ENCODE data around the gene KCNK4. TPM values are rescaled to one million over a fixed set of nuclear protein-coding genes. Genes with fewer than 3 reads are reported as not detected.
A peak's percentile ranks its signal among the peaks of the same experiment; 100 is the strongest.
"Not testable (repeated sequence)": the region's sequence is repeated elsewhere in the genome, so short reads cannot be mapped to it uniquely, and the experiment has no call there.

The KCNK4 gene
- not detected in 2 replicates for total RNA-seq (2014; rRNA removed)
- polyA plus RNA-seq (2012) = not detected

DNA sequence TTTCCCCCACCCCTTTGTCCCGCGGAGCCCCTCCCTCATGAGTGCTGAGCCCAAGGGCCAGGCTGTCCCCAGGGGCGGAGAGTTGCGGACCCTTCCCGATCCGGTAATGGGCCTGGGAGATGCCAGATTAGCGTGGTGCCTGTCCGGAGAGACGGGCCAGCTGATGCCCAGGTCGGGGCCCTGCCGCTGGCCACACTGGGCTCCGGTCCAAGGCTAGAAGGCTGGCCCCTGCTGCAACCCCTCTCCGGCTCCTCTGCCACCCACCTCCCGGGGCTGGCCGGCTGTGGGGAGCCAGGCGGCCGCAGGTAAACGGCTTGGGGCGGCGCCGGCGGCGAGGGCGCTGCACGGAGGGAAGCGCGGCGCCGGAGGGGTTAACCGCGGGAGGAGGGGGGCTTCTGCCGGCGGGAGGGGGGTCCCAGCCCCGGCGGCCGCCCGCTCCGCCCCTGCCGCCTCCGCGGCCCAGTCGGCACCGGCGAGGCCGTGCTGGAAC lies at the start of gene KCNK4:
Gene KCNK4 (plus strand): TSS at position 41 of the 490 bp plus-strand sequence. CDS start 1,717 bp downstream, outside the sequence.
- DNase-seq (ENCODE audit: low read depth) = no peak

DNA sequence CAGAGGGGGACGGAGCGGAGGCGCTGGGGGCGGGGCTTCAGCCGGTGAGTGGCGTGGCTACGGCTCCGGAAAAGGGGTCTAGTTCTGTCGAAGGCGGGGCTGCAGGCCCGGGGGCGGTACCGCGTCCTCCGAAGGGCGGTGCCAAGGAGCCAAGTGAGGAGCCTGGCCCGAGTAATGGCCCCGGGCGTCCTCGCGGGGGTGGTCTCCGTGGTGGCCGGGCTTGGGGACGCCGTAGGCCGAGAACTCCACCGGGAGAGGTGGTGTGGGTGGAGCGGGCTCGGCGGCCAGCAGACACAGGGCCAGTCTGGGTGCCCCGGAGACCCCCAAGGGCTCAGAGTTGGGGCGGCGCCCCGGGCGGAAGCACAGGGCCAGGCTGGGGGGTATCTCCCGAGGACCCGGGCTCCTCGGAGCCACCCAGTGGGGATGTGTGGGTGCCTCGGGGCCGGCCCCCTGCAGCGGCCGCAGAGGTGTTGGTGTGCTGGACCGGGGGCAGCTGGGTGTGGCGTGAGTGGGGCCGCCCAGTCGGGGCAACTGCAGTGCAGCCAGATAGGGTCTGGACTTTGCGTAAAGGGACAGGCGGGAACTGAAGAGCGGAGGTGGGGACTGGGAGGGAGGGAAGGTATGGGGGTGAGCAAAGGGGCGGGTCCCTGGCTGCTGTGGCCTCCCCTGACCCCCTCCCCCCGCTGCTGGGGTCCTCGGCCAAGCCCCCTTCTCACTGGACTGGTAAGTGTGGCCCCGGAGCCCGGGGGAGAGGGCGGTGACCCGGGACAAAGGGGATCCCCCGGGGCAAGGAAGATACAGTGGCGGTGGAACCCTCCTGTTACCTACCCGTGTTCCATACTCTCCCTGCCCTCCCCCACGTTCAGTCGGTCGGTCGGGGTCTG lies 49.4 kb upstream of the KCNK4 start:
- DNase-seq (ENCODE audit: low read depth) = peak; percentile 63

DNA sequence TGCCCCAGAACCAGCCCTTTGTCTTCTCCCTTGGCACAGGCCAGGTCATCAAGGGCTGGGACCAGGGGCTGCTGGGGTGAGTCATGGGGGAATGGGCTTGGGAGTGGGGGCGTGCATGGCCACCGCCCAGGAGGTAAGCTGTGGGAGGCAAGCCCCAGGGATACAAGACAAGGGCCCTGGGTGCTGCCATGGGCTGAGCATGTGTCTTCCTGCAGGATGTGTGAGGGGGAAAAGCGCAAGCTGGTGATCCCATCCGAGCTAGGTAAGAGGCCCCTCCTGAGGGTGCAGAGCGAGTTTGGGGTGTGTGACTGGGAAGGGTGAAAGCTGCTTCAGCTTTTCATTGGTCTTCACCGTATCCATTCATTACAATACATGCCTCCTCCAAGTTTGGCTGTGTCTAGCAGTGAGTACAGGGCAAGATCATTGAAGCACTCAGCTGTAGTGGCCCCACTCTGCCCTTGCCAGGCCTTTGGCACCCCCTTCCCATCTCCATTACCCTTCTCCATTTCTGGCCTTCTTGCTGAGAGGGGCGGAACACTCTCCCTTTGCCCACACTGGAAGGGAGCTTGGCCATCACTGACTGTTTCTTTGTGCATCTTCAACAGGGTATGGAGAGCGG lies 47.8 kb upstream of the KCNK4 start:
- no peak for DNase-seq (ENCODE audit: low read depth)

DNA sequence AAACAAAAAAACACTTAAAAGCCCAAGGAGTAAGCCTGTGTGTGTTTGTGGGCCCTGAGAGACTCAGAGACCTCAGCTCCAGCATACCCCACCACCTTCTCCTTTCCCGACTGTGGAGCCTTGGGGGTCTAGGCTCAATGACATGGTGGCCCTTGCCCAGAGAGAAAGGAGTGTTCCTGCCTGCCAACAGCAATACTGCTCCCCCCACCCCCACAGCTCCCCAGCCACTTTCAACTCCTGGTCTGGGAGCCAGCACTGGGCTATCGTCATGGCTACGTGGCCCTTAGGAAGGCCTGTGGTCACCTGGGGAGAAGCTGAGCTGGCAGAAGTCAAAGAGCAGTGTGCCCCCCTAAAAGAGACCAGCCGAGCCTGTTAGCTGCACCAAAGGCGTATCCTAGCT lies 47.0 kb upstream of the KCNK4 start:
- DNase-seq (ENCODE audit: low read depth) = no peak

DNA sequence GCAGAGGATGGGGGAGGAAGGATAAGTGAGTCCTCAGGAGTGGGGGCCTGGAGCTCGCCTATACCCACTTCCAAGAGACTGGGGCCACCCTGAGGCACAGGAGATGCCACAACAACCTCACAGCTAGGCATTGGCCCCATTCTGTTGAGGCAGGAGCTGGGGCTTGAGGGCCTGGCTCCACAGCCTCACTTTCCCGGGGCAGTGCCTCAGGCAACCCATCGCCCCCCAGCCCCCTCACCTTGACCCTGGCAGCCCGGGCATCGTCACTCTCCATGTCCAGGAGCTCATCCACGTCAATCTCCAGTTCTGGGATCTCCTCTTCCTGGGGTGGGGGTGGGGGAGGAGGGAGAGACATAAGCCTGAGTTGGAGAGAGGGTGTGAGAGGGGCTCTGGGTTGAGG lies 46.1 kb upstream of the KCNK4 start:
- DNase-seq (ENCODE audit: low read depth) = no peak

GRCh38 chr11:64245401-64245796 lies 45.7 kb upstream of the KCNK4 start:
- DNase-seq (ENCODE audit: low read depth) = no peak

DNA sequence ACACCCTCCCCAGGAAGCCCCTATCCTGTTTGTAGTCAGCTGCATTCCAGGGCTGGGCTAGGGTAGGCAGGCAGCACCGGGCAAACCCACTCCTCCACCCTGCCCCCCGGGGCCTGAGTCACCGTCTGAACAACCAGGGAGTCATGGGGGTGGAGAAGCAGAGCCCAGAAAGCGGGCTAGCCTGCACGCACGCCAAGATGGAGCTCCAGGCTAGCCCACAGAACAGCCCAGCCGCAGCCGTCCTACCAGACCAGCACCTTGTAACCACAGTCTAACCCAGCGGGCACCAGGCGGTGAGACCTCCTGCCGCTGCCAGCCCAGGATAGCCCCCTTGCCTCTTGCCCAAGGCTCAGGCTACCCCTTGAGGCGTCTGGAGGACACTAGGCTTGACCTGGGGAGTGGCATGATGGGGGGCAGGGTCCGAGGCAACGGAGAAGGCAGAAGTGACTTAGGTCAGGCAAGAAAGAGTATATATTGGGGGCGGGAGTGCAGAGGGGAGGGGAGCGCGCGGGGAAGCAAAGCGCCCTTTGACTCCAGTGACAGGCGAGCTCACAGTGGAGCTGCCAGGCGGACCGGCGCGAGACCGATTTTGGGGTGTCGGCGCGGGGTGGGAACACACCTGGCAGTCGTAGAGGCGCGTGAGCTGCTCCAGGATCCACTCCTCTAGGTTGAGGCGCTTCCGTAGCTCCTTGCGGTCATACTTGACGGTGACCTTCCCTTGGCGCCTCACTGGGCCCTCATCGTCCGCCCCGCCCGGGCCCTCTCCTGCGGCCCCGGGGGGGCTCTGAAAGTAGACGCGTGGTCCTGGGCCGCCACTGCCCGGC lies 45.1 kb upstream of the KCNK4 start:
- DNase-seq (ENCODE audit: low read depth) = peak; percentile 100

DNA sequence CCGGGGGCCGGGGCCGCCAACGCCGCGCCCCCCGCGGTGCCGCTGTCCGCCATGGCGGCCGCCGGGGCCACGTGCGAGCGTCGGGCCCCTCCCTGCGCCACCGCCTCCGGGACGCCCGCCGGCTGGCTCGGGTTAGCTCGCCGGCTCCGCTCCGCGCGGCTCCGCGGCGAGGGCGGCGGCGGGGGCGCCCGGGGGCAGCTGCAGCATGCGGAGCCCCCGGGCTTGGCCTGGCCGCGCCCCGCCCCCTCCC lies 44.6 kb upstream of the KCNK4 start:
- not testable (repeated sequence) for DNase-seq (ENCODE audit: low read depth)

- DNase-seq (ENCODE audit: low read depth) = peak; percentile 91
These were observed 44.0 kb upstream of the KCNK4 start, which contains the start of gene PPP1R14B for GRCh38 chr11:64246871-64247728. Gene PPP1R14B, minus strand, starts transcription at chr11:64246943. Its CDS starts 270 bp downstream, at chr11:64246673.

- no peak for DNase-seq (ENCODE audit: low read depth)
These were observed 43.2 kb upstream of the KCNK4 start for GRCh38 chr11:64247729-64248531.

GRCh38 chr11:64248578-64248977 lies 42.5 kb upstream of the KCNK4 start:
- no peak for DNase-seq (ENCODE audit: low read depth)

- DNase-seq (ENCODE audit: low read depth) = no peak
These were observed 42.1 kb upstream of the KCNK4 start for GRCh38 chr11:64249038-64249437.

- no peak for DNase-seq (ENCODE audit: low read depth)
These were observed 41.3 kb upstream of the KCNK4 start for GRCh38 chr11:64249563-64250414.

- no peak for DNase-seq (ENCODE audit: low read depth)
These were observed 40.6 kb upstream of the KCNK4 start for GRCh38 chr11:64250415-64251015.

GRCh38 chr11:64251016-64251752 lies 39.9 kb upstream of the KCNK4 start, which contains the start of gene PLCB3:
Gene PLCB3, plus strand, starts transcription at chr11:64251530. Its CDS starts 120 bp downstream, at chr11:64251650.
- no peak for DNase-seq (ENCODE audit: low read depth)

GRCh38 chr11:64251753-64252002 lies 39.4 kb upstream of the KCNK4 start:
- no peak for DNase-seq (ENCODE audit: low read depth)

GRCh38 chr11:64252003-64252872 lies 38.9 kb upstream of the KCNK4 start:
- DNase-seq (ENCODE audit: low read depth) = no peak
